GM21619 (cell line): ENCODE measurements around the gene SYNJ2.
A peak's percentile ranks its signal among the peaks of the same experiment; 100 is the strongest.

Source experiments
- ATAC-seq: cut with Tn5 transposase; IDR thresholded peaks from one replicate; pipeline ENCODE4 v1.9.1; 2021; ENCODE audit not compliant: unreplicated experiment

The SYNJ2 gene

DNA sequence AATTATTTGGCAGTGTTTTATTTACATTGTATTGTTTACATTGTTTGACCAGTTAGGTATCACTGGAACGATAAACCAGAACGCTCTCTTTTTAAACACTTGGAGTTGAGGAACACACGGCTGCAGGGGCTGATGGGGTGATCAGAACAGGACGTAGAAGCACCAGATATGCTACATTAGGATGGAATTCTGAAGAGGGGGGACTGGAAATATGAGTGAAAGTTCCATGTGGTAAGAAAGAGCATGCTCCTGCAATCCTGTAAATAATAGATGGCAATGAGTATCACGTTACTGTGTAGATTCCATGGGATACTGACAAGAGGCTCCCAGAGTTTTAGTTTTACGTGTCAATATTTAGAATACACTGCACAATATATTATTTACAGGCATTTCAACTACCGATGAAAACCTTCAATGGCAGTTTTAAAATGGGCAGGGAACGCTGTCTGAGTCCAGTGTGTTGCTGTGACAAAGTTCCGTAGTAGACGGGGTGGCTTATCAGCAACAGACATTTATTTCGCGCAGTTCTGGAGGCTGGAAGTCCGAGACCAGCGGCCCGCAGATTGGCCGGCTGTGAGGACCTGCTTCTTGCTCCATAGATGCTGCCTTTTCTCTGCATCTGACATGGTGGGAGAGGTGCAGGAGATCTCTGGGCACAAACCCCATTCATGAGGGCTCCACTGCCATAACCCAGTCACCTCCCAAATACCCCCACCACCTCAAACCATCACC is 43.1 kb downstream of the SYNJ2 start:
- no peak for ATAC-seq

DNA sequence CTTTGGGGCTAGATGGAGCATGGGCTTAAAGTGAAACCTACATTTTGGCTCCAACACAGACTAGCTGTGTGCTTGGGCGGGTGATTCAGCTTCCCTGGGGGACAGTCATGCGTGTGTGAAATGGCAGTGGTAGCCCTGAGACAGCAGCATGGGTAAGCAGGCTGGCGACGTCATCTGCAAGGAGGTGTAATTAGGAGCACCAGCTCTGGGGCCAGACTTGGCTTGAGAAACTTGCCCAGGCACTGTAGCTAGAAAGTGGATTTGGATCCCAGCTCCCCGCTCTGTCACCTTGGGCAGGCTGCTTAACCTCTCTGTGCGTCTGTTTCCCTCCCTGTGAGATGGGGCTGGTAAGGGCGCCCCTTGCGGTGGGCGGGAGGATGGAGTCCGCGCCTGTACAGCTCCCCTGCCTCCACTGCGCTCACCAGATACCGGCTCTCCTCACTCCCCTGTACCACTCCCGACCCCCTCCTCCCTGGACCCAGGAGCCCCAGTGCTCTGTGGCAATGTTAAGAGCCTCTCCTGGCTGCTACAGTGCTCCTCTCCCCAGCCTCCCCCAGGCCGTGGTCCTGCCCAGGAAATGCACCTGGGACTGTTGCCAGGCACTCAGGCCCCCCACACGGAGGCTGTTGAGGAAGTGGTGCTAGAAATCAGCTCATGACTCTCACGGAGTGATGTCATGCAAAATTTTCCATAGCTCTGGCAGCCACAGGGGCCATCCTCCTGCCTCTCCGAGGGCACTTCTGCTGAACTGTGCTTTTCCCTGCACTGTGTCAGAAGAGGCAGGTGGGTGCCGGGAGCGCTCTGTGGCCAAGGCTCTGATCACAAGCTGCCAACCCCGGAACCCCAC is 44.6 kb downstream of the SYNJ2 start:
- ATAC-seq, result peak; percentile 74

DNA sequence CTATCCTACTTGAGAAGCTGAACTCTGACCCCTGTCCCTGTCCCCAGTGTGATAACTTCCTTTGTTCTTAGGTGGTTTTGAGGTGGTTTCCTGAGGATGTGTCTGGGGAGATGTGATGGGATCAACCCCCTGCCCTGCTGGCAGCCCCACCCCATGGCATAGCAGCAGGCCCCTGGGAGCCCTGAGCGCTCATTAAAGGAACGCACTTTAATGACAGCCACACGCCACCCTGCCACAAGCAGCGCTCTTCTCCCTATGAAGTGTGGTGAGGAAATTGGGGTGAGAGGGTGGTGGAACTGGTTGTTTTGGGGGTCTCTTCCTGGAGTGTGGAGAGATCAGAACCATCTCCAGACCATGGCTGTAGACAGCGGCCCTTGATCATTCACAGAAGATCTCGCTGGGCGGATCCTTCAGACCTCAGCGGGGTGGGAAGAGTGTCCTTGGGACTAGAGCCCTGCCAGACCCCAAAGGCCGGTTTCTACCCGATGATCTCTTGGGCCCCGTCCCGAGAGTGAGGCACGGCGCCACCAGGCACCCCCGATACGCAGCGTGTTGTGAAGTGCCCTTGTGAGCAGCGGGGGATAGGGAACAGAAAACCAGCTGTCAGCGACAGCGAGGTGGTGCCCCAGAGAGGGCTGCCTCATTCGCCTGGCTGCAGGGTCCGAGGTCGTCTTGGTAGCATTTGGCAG is 45.4 kb downstream of the SYNJ2 start:
- ATAC-seq, result no peak

DNA sequence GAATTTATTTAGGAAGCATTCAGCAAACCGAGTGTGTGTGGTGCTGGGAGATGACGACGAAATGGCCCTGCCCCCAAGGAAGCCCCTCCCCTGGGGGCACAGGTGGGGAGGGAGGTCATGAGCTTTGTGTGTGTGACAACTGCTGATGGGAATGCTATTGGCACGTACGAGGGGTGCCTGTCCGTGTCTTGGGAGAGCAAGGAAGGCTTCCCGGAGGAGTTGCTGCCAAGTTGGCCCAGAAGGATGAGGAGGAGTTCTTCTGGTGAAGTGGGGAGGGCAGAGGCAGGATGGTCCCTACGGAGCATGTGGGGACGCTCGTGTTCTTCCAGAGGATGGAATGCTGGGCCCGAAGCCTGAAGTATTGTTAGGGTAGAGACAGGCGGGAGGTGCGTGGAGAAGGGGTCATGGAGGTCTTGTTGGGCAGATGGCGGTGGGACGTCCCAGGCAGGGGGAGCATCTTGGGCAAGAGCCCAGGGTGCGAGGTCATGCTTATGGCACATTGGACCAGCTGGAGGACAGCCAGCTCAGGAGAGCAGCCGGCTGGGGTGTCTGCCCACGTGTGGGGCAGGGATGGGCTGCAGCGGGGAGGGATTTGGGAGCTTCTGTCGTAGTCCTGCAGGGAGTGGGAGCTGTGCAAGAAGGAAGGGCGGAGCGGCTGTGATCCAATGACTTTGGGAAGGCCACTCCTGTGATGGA is 46.1 kb downstream of the SYNJ2 start:
- no peak for ATAC-seq

DNA sequence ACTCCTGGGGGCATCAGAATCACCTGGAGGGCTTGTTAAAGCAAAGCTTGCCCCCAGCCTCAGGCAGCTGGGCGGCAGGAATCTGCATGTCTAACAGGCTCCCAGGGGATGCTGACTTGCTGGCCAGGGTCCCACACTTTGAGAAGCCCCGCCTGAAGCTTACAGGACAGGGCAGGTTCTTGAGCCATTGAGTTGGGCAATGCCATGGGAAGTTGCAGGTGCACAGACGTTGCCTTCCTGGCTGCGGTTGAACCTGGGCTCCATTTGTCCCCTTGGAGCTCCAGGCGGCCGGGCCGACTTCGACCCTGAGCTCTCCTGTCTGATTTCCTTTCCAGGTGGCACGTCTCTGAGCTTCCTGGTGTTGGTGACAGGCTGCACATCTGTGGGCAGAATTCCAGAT is 46.8 kb downstream of the SYNJ2 start:
- no peak for ATAC-seq

DNA sequence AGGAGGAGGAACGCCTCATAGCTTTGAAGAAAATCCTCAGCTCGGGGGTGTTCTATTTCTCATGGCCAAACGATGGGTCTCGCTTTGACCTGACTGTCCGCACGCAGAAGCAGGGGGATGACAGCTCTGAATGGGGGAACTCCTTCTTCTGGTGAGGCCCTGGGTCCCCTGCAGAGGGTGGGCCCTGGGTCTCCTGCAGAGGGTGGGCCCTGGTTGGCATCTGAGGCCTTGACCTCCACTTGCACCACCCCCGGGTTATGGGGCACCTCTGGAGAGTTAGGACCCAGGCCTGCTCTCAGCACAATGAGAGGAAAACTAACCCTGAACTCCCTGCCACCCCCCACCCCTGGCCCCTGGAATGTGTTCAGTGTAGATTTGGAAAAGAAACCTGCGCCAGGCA is 47.2 kb downstream of the SYNJ2 start:
- ATAC-seq, result no peak

DNA sequence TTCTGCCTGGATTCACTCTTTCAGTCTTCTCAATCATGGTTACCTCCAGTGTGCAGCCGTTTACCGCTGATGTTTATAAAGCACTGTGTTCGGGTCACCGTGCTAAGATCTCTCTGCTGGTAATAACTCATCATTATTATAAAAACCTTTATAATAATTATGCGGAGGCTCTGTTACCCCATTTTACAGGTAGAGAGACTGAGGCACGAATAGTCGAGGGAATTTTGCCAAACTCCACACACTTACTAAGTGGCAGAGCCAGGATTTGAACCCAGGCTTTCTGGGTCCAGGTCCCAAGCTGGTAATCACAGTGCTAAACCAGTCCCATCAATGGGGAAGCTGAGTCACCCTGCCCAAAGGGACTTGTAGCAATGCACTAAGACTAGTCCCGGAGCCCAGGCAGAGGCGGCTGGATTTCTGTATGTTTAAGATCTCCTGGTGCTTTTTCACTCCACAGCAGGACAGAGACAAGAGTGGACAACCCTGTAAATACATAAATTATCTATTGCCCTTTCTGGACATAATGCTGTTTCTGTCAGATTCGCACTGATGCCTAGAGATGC is 48.1 kb downstream of the SYNJ2 start:
- no peak for ATAC-seq

DNA sequence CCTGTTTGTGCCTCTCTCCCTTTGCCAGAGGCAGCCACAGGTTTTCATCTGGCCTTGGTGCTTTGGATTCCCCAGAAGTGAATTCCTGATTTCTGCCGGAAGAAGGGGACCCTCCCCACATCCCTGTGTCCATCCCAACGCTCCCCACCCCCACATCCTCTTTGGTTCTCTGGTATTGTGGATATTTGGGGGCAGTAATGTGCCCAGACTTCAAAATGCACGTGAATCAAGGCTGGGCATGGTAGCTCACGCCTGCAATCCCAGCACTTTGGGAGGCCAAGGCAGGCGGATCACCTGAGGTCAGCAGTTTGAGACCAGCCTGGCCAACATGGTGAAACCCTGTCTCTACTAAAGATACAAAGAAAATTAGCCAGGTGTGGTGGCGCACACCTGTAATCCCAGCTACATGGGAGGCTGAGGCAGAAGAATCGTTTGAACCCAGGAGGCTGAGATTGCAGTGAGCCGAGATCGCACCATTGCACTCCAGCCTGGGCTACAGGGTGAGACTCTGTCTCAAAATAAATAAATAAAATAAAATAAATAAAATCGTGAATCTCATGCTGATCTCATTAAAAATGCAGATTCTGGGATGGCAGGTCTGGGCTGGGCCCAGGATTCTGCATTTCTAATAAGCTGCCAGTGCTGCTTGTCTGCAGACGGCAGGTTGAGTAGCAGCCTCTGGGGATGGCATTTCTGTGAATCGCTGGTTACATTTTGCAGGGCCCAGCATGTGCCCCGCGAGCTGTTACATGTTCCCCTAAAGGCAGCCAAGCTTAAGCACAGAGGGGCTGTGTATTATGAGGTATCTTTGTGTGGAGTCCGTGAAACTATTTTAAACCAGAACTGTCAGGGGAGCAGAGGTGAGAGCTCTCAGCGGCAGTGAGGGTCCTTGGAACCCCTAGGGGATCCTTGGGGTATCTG is 49.0 kb downstream of the SYNJ2 start:
- ATAC-seq, result no peak

DNA sequence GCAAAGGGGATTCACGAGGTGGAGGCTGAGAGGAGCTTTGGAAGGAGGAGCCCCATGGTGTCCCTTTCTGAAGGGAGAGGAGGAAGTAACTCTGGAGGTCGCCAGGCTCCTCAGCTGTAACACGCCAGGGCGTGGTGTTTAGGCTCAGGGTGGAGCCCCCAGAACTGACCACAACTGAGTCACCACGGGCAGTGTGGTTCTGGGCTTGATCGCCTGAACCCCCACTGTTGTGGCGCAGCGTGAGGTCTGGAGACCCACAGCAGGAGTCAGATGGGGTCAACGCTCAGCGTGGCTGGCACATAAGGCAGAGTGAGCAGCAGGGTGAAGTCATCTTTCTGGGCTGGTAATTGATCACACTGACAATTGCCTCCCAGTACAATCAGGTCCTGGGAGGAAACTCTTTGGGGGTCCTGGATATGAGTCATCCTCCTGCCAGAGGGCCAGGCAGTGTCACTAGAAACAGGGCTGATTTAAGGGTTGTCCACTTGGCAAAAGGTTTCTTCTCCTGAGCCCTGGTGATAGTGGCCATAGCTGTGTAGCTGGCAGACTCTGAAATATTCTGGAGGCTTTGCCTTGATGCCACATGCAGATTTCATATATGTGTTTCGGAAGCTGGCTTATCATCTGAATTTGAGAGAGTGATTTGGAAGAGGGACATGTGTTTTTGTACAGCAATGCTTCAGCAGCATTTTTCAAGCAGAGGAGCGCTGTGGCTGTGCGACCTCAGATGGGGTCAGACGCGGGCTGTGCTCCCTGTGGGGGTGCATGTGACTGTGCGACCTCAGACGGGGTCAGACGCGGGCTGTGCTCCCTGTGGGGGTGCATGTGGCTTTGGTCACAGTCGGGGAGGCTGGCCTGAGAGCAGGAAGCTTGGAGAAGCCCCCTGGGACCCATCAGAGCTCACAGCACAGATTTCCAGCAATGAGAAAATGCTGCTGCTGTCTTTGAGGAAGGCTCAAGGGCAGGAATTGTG is 50.0 kb downstream of the SYNJ2 start:
- ATAC-seq, result no peak

DNA sequence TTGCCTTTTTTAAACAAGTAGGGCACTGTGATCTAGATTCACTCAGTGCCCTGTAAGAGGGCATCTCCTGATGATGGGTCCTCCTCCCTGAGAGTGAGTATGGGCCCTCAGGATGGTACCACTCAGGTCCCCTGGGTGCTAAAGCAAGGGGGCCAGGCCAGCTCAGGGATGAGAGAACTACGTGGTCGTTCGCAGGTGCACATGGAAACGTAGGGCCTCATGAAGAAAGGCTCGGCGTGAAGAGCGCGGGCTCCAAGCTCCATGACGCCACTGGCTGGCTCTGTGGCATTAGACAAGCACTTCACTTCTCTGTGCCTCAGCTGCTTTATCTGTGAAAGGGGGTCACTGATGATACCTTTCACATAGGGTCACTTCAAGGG is 50.7 kb downstream of the SYNJ2 start:
- ATAC-seq, result no peak

DNA sequence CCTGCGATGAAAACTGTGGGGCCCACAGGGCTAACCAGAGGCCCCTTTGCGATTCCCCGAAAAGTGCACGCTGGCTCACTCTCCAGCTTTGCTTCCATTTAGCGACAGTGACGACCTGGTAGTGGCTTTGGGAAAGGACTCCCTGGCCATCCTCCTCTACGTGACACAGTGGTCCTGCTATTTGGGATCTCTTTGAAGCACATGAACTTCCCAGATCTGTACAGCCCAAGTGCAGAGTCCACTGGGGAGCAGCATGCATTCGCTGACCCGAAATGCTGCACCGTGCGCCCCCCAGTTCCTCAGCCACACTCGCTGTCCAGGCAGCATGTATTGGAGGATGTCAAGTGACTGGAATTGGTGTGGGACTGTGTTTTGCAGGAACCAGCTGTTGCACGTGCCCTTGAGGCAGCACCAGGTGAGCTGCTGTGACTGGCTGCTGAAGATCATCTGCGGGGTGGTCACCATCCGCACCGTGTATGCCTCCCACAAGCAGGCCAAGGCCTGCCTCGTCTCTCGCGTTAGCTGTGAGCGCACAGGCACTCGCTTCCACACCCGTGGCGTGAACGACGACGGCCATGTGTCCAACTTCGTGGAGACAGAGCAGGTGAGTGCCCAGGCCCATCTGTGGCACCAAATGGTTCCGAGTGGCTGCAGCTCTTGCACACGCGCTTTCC is 51.6 kb downstream of the SYNJ2 start:
- ATAC-seq, result no peak

DNA sequence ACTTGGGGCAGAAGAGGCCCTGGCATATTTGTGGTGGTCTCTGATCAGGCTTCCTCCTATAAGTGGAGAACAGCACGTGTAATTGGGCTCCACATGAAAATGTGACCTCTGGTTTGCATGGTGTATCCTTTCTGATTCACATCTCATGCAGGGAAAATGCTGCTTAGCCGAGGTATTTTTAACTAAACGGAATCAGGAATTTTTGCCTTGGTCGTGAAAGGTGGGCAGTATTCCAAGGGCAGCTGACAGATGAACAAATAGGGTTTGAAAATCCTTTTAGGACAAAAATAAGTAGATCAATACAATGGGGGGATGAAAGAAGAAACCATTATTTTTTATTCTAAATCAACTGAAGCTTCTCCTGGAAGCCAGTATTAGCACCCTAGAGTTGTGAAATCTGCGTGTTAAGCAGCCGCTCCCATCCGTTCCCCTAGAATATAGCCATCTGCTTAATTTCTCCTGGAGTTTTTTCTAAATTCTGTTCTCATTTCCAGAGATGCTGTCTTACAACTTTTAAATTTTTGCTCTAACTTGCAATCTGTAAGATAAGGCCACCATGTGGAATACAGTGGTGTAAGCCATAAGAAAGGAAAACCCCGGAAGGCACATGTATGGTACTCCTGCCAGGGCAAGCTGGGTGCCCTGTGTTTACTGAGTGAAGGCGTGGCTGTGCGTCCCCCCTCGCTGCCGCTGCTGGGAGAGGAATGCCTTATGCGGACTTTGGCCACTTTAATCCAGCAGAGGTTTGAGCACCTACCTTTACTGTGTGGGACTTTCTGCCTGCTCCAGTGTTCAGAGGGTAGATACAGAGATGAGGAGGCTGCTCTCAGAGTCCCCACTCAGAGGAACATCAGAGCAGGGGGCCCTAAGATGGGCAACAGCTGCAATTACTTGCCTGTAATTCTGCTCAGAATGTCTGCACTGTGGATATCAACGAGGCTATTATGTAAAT is 52.4 kb downstream of the SYNJ2 start:
- no peak for ATAC-seq

DNA sequence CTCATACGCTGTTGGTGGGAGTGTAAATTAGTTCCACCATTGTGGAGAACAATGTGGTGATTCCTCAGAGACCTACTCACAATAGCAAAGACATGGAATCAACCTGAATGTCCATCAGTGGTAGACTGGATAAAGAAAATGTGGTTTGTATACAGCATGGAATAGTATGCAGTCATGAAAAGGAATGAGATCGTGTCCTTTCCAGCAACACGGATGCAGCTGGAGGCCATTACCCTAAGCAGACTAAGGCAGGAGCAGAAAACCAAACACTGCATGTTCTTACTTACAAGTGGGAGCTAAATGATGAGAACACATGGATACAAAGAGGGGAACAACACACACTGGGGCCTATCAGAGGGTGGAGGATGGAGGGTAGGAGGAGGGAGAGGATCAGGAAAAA is 54.6 kb downstream of the SYNJ2 start:
- no peak for ATAC-seq

DNA sequence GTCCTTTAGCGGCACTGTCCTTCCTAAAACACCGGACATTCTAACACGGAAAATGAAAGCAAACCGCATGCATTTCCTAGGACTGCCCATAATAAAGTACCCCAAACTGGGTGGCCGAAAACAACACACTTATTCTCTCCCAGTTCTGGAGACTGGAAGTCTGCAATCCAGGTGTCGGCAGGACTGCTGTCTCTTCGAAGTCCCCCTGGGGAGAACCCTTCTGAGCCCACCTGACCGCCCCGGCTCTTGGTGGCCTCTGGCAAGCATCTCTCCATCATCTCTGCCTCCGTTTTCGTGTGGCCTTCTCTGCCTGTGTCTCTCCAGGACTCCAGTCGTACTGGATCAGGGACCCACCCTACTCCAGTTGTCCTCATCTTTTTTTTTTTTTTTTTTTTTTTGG is 55.4 kb downstream of the SYNJ2 start:
- ATAC-seq, result no peak

DNA sequence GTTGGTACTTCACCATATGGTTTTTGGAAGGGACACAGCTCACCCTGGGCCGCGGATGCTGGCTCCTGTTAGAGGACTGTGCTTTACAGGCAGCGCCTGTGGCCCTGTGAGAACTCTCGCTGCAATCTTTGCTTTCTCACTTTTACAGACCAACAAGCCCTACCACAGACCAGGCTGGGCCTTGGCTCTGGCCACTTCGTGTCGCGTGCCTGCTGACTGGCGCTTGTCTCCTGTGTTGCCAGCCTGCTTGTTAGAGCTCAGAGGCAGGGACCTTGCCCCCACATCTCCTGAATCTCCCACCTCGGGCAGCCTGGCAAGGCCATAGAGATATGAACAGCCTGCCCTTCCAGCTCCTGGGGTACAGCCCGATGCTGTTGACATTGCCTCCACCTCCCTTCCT is 56.1 kb downstream of the SYNJ2 start:
- no peak for ATAC-seq

DNA sequence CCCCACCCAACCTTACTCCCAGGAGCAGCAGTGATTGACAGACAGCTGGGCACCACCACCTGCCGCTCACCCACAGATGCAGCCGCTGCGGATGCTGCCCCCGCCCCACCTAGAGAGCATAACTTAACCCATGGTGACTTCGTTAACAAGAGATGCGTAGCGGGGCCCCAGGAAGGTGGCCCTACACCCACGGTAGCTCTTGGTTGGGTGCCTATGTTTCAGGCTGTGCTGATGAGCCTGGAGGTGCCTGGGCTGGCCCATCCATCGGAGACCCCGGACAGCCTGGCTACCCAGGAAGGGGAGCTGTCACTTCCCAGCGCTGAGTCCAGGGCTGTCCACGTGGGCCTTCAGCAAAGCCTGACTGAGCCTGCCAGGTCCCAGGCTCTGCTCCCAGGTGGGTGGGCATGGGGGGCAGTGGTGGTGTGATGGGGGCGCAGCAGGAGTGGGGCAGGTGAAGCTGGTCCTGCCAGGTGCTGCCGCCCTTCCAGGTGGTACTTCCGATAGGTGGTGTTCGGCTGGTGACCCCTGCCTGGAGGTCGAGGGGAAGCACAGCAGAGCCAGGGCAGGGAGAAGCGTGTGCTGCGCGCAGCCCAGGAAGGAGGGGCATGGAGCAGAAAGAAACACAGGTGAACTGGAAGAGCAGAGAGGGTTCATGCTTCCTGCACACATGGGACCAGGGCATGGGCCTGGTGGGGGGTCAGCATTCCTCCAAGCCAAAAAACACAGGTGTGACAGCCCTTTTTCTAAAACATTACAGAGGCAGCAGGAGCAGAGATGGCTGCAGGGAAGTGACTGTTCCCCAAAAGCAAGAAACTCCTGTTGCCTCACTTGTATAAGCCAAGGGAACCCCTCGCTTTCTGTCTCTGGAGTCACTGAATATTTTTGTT is 56.9 kb downstream of the SYNJ2 start:
- no peak for ATAC-seq
